Umbilical cord (tissue), 2 donors: Measurements from ENCODE around the gene PRSS8. TPM values are rescaled to one million over a fixed set of nuclear protein-coding genes. Genes with fewer than 3 reads are reported as not detected.
"Not testable (repeated sequence)": the region's sequence is repeated elsewhere in the genome, so short reads cannot be mapped to it uniquely, and the experiment has no call there.

Experiments used
- DNase-seq: peaks from one replicate; pipeline ENCODE4 v3.0.0-alpha.2; 2015; ENCODE audit warnings: low spot score
- total RNA-seq: library from RNA; depleted of rRNA; stranded (reverse); fragments of >200 nt; gene quantifications from one replicate; pipeline ENCODE4 v1.2.3, GENCODE V29; 2014; ENCODE audit warnings: low replicate concordance; ENCODE audit not compliant: insufficient read depth

PRSS8 gene
- 3.6 TPM for total RNA-seq

DNA sequence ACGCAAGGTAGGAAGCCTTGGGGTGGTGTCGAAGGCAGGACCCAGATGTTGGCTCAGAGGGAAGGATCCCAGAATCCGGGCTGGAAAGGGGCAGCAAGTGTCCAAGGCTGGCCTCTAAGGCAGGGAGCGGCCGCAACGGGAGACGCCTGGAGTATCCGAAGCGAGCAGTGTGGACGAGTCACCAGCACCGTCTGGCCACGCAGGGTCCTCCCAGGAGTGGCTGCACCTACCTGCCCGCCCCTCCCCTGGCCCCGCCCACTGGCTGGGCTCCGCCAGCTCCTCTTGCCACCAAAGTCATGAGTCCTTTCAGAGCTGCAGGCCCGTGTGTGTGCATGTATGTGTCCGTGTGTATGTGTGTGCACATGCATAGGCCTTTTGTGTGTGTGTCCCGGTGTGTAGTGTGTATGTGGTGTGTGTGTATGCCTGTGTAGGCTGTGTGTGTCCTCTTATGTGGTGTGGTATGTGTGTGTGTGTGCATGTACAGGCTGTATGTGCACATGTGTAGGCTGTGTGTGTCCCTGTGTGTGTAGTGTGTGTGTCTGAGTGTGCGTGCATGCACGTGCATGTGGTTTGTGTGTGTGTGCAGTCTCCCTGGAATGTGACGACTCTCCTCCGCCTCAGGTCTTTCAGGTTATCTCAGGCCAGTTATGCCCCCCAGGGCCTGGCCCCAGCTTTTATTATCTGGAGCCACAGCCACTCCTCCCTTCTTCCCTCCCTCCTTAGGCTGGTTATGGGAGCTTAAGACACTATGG lies at the start of gene PRSS8:
PRSS8 (minus strand) TSS at position 193 of the 752 bp plus-strand sequence. CDS start 229 bp downstream, outside the sequence.
- DNase-seq = no peak

DNA sequence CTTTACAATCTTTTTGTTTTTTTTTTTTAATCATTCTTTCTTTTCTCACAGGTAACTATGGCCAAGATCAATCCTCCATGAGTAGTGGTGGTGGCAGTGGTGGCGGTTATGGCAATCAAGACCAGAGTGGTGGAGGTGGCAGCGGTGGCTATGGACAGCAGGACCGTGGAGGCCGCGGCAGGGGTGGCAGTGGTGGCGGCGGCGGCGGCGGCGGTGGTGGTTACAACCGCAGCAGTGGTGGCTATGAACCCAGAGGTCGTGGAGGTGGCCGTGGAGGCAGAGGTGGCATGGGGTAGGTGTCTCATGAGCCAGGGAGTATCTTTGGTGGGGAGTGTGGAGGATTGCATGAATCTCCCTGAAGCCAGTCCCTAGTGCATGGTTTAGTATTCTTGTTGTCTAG lies 49.4 kb upstream of the PRSS8 start:
- DNase-seq = no peak

DNA sequence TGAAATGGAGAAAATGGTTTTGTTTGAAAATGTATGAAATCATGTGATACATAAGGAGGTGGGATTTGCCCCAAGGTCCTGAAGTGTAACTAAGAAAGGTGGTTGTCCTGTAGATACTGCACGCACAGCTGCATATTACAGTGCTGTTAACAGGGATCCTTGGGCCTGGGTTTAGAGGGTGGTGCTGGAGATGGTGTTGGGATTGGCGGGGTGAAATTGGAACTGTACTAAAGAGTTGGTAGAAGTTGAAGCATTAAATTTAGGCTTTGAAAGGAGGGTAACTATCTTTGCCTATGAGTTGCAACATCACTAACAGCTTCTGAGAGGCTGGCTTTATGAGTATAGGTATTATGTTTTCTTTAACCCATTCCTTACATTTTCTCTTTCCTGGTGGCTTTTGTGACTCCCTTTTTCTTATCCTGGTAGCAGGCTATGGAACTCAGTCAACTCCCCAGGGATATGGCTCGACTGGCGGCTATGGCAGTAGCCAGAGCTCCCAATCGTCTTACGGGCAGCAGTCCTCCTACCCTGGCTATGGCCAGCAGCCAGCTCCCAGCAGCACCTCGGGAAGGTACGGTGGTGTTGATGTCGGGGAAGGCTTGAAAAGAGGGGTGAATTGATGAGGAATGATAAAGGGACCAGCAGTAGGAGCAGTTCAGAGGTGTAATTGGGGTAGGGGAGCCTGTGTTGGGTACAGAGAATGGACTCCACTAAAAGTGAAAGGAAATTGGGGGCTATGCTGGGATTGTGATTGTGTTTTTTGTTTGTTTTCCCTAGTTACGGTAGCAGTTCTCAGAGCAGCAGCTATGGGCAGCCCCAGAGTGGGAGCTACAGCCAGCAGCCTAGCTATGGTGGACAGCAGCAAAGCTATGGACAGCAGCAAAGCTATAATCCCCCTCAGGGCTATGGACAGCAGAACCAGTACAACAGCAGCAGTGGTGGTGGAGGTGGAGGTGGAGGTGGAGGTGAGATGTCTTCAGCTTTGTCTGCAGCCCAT lies 48.2 kb upstream of the PRSS8 start:
- no peak for DNase-seq

DNA sequence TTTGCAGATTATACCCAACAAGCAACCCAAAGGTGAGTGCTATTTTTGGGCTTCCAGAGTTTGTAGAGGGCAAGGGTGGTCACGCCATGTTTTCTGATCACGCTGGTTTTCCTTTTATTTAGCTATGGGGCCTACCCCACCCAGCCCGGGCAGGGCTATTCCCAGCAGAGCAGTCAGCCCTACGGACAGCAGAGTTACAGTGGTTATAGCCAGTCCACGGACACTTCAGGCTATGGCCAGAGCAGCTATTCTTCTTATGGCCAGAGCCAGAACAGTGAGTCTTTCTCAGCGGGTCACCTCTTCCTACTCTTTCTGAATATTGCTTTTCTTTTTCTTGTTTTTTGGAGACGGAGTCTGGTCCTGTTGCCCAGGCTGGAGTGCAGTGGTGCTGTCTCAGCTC lies 46.9 kb upstream of the PRSS8 start:
- no peak for DNase-seq

DNA sequence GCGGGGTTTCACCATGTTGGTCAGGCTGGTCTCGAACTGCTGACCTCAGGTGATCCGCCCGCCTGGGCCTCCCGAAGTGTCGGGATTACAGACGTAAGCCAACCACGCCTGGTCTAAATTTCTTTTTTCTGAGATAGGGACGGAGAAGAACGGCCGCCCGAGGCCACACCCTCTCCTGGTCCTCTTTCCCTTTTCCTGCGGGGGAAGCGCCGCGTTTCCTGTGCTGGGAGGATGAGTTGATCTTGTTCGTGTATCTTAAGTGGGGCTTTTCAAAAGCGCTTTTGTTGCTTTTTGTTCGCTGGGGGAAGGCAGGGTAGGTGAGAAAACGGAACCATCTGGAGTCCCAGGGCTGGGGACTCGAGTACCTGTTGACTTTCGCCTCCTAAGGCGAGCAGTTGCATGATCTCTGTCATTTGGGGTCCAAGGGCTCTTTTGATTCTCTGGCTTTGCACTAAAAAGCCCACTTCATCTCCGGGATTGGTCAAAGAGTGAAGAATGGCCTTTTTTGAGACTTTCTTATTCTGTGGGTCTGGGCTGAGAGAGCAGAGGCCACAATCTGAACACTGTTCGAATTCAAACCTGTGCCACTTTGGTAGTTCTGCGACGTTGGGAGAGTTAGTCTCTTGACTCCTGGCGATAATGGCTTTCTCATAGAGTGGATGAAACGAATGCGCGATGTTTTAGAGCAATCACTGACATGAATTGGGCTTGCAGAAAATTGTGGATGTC lies 45.7 kb upstream of the PRSS8 start:
- DNase-seq = peak; percentile 66

DNA sequence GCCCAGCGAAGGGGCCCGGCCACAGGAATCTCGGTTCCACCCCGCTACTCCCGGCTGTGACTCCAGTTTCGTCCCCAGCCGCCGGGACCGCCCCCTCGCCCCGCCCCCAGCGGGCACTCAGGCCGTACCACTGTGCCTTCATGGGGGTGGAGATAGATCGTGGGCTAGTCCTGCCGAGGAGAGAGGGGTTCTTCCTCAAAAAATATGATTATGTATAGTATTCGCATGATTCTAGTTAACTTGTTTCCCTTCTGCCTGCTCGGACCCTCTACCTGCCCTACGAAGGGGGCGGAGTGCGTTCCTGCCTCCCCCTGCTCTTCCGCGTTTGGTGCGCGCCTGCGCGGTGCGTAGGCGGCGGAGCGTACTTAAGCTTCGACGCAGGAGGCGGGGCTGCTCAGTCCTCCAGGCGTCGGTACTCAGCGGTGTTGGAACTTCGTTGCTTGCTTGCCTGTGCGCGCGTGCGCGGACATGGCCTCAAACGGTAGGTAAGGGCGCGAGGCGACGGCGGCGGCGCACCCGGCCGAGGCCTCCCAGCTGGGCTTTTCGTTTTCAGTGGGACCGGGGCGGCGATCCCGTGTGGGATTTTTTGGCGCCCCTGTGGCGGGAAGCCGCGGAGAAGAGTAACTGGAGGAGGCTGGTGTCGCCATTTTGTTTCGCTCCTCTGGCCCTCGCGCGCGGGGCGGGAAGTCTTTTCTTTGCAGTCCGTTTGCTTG lies 44.4 kb upstream of the PRSS8 start, which contains the start of gene FUS:
FUS (plus strand) TSS at position 393 of the 713 bp plus-strand sequence; CDS start at position 469, 76 bp downstream.
- peak; percentile 94 for DNase-seq

DNA sequence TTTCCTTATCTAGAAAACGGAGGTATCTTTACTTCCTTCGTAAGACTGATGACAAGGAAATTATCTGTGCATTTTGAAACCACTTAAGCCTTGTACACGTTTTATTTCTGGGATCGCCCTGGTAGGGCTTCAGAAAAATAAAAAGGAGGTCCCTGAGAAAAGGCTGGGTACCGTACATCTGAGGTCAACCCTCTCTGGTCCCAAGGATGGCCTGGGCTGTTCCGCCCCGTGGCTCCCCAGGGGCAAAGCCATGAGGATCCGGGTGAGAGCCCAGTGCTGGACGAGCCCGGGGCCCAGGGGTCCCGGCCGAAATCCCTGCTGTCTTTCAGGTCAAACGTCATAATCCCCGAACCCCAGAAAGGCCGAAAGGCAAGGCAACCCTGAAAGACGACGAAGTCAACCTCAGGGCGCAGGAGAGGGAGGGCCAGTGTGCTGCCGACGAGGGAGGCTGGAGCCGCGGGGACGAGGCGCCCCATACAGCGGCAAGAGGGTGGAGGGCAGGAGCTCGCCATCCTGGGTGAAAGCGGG lies 43.8 kb upstream of the PRSS8 start:
- DNase-seq = no peak

DNA sequence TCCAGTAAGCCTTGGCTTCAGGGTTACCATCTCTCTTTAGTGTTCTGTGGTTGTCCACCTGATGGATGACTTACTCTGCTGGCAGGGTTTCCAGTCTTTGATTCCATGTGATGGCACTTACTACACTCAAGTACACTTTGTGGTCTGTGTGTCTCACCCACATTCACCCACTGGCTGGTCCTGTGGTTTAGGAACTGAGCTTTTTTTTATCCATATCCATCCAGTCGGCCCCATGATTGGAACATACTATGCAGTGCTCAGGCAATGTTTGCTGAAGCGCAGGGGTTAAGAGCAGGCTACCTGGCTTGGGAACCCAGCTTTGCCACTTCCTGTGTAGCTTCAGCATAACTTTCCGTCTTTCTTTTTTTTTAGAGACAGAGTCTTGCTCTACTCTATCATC lies 41.6 kb upstream of the PRSS8 start:
- no peak for DNase-seq

DNA sequence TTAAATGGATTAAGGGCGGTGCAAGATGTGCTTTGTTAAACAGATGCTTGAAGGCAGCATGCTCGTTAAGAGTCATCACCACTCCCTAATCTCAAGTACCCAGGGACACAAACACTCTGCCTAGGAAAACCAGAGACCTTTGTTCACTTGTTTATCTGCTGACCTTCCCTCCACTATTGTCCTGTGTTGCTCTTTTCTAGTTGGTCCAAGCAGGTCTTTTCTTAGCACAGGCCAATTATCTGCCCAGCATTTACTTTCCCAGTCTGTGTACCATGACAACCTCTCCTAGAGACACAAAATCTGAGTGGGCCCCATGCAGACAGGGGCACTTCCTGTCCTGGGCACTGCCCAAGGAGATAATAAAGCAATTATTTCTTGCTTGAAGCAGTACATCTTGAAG lies 34.5 kb upstream of the PRSS8 start:
- DNase-seq = not testable (repeated sequence)

DNA sequence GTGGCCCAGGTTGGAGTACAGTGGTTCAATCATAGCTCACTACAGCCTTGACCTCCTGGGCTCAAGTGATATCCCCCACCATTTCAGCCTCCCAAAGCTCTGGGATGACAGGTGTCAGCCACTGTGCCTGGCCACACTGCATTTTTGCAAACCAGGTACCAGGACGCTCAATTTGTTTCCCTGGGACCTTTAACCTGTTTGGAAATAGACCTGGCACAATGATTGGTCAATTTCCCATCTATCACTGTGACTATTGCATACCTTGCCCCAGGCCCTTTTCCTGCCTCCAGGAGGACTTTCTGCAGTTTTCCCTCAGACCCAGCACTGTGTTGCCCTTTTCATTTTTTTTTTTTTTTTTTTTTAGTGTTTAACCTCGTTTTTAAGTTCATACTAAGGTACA lies 33.3 kb upstream of the PRSS8 start:
- DNase-seq = no peak

DNA sequence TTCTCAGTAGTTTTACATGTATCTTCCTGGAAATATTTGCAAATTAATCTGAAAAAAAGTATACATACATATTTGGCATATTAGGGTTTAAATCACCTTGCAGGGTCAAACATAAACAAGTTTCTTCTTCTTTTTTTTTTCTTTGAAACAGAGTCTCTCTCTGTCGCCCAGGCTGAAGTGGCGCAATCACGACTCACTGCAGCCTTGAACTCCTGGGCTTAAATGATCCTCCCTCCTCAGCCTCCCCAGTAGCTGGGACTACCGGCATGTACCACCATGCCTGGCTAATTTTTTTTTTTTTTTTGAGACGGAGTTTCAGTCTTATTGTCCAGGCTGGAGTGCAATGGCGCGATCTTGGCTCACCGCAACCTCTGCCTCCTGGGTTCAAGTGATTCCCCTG lies 31.8 kb upstream of the PRSS8 start:
- no peak for DNase-seq

DNA sequence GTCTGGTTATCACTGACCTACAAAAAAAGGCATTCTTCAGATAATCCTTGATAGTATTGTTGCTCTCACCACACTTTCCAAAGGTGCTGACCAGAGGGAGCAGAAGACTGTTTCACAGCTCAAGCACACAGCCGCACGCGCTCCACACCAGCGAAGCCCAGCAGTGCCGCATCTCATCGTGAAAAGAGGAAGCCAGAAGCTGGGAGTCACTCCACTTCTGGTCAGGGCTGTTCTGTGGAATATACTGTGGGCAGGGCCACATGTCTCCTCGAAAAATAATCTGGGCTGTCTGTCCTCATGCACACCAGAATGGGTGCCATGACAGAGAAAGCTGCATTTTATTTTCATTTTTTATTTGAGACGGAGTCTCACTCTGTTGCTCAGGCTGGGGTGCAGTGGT lies 21.6 kb upstream of the PRSS8 start:
- no peak for DNase-seq

DNA sequence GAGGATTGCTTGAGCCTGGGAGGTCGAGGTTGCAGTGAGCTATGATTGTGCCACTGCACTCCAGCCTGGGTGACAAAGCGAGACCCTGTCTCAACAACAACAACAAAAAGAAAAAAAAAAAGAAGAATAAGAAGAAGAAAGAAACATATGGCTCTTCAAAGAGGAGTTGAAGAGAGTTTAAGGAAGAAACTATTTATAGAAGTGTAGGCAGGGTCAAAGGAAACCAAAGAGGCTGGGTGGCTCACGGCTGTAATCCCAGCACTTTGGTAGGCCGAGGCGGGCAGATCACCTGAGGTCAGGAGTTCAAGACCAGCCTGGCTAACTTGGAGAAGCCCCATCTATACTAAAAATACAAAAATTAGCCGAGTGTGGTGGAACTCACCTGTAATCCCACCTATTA lies 15.4 kb upstream of the PRSS8 start:
- not testable (repeated sequence) for DNase-seq

DNA sequence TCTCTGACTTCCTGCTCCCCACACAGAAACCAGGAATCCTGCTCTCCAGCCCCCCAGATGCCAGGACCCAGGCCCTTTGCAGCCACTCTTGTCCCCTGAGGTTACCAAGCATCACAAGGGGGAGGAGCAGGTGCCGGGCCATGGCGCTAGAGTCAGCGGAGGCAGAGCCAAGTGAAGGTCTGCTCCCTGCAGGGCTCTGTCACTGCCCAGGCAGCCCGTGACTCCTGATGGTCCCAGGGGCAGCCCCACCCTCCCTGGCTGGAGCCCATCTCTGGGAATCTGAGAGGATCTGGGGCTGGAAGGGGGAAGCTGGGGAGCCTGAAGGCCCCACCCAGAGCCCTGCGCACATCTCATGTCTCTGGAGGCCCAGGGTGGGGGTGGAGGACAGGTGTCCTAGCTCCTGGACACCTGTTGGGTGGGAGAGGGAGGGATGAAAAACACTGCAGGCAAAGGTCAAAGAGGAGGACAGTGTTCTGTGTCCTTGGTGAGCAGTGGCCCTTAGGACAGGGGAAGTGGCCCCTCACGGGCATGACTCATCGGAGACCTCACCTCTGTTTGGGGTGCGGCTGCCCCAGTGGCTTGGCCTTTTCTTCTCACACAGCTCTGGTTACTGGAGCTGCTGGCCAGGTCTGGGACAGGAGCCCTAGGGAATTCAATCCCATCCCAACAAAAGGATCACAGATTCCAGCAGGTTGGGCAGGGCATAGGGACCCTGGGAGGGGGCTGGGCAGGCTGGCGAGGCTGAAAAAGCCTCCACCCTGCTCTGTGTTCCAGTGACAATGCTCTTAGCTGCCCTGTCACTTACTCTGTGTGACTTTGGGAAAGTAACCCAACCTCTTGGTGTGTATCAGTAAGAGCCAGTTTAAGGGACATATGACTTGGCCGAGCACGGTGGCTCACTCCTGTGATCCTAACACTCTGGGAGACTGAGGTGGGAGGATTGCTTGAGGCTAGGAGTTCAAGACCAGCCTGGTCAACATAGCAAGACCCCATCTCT lies 14.7 kb upstream of the PRSS8 start, which contains the start of gene PRSS36:
PRSS36 (minus strand) TSS at position 173 of the 997 bp plus-strand sequence; CDS start at position 142, 31 bp downstream.
- no peak for DNase-seq

DNA sequence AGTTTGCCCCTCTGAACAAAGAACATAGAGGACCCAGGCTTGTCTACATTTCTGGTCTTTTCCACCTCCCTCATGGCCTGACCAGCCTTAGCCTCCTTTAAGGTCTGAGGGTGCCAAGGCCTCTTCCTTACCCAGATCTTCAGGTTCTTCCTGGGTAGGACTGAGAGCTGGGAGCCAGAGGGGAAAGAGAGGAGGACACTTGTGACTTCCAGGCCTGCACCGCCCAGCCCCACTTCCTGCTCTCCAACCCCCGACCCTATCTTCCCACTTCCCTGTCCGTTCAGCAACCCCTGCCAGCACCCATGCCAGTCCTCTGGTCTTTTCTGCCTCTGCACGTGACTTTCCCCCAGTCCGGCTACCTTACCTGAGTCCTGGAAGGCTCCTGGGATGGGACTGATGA lies 13.8 kb upstream of the PRSS8 start:
- no peak for DNase-seq

DNA sequence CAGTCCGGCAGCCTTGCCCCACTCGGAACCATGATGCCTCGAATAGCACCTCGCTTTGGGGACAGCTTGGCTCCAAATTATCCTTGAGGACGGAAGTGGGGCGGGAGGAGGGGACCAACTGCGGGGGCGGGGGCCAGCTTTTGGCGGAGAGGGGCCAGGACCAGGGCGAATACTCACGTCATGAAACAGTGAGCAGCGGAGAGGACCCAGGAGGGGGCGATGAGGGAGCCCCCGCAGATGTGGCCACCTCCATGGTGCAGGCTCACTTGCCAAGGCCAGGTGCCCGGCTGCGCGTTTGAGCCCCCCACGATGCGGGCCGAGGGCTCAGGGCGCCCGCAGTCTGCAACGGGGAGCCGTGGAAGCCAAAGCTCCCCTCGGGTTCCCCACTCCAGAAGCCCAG lies 13.4 kb upstream of the PRSS8 start:
- no peak for DNase-seq

DNA sequence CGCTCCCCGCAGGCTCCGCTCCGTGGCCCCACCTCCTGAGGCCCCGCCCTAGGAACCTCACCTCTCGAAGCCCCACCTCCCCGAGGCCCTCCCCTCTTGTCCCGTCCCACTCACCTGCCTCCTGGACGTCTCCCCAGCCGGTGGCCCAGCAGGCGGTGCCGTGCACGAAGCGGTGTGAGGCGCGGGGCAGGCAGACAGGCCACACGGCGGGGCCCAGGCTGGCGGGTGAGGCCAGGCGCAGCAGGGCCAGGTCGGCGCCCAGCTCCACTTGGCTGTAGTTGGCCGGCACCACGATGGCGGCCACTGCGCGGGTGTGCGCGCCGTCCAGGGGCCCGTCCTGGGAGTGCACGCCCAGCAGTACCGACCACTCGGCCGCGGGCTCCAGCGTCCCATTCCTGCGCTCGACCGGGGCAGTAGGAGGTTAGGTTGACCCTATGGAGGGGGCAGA lies 12.8 kb upstream of the PRSS8 start:
- no peak for DNase-seq

DNA sequence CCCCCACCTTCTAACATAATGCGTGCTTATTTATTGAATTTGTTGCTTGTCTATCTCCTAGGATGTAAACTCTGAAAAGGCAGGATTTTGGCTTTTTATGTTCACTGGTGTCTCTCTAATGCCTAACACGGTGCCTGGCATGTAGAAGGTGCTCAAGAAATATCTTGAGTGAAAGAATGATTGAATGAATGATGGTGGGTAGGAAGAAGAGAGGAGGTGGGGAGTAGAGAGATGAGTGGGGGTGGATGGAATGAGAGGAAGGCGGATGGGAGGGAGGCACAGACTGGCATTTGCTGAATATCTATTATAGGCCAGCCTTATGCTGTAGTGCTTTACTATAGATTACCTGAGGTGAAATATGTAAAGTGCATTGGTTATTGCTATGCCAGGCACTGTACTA lies 12.0 kb upstream of the PRSS8 start:
- no peak for DNase-seq

DNA sequence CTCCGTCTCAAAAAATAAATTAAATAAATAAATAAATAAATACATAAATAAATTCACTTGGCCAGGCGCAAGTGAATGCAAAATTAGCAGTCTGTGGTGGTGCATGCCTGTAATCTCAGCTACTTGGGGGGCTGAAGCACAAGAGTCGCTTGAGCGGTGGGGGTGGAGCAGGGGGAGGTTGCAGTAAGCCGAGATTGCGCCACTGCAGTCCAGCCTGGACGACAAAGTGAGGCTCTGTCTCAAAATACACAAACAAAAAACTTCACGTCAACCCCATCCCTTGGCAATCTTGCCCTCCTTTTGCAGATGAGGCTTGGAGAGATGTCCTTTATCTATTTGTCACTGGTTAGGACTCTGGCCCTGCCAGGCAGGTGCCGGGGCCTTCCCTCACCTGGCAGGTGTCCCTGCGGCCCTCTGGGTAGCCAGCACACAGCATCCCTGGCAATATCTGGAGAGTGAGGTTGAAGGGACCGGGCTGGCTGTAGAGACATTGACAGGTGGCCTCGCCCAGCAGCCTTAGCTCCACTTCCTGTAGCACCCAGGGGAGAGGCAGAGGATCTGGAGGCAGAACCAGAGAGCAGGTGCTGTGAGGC lies 10.0 kb upstream of the PRSS8 start:
- no peak for DNase-seq
